Measurements from ENCODE around the gene DBF4. TPM values are rescaled to one million over a fixed set of nuclear protein-coding genes. Genes with fewer than 3 reads are reported as not detected.

DBF4 gene
- polyA plus RNA-seq, 1 of the 3 experiments (the other 2 are of a cell fraction), result 7.6 TPM

DNA sequence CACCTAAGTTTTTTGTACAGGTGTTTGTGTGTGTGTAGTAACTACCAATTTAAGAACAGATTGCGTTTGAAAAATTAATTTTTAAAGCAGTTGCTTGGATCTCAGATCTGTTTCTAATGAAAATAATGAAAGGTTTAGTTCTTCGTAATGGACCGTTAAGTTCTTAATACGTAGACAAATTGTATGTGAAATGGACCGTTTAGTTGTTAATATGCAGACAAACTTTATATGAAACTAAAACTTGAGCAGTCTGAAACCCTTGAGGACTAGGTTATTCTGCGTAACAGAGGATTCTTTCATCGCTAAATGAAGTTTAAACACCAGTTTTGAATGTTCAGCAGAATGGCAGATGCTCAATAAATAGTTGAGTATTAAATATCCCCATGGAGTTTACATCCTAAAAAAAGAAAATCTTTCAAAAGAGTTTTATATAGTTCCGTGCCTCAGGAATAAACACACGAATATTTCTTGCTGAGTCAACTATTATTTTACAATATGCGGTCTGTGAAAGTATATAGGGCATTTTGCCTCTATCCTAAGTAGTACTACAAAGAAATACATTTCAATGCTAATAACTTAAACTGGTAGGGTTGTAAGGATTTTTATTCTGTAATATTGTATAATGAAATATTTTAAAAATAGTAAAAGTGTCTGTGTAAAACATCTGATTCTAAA is 1.2 kb downstream of the DBF4 start:
- POLR2A ChIA-PET, result no interaction called here
- no peaks in the 10 kb centered on the region; the same call in 1 of the 2 replicates for H3K9me3 ChIP-seq
- peak overlapping the region; percentile 92 for H3K4me3 ChIP-seq (ENCODE audit: low read depth in 2 of 2, low read length in 1 of 2)
- no peak for TF ChIP-seq GABPA (IDR thresholded peaks at IDR 0.05; ENCODE audit: low read depth)
- TF ChIP-seq, protein P1, sequence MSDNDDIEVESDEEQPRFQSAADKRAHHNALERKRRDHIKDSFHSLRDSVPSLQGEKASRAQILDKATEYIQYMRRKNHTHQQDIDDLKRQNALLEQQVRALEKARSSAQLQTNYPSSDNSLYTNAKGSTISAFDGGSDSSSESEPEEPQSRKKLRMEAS (IDR thresholded peaks at IDR 0.05; ENCODE audit: low read depth), result no peak
- TF ChIP-seq TCF12 (IDR thresholded peaks at IDR 0.05), result no peak
- no peak for TF ChIP-seq RAD21 (IDR thresholded peaks at IDR 0.05; ENCODE audit: low read length)
- no peak for TF ChIP-seq RFX5 (IDR thresholded peaks at IDR 0.05; ENCODE audit: low read length)
- no peak for TF ChIP-seq FOXJ3 (CRISPR knock-in tag; IDR thresholded peaks at IDR 0.05)
- TF ChIP-seq RXRA (IDR thresholded peaks at IDR 0.05; ENCODE audit: borderline replicate concordance, low read depth), result no peak
- TF ChIP-seq FOXM1 (IDR thresholded peaks at IDR 0.05; ENCODE audit: low read depth), result no peak
- TF ChIP-seq, protein P2, sequence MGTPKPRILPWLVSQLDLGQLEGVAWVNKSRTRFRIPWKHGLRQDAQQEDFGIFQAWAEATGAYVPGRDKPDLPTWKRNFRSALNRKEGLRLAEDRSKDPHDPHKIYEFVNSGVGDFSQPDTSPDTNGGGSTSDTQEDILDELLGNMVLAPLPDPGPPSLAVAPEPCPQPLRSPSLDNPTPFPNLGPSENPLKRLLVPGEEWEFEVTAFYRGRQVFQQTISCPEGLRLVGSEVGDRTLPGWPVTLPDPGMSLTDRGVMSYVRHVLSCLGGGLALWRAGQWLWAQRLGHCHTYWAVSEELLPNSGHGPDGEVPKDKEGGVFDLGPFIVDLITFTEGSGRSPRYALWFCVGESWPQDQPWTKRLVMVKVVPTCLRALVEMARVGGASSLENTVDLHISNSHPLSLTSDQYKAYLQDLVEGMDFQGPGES (IDR thresholded peaks at IDR 0.05; ENCODE audit: low read depth, low read length), result no peak
- TF ChIP-seq, protein P3, sequence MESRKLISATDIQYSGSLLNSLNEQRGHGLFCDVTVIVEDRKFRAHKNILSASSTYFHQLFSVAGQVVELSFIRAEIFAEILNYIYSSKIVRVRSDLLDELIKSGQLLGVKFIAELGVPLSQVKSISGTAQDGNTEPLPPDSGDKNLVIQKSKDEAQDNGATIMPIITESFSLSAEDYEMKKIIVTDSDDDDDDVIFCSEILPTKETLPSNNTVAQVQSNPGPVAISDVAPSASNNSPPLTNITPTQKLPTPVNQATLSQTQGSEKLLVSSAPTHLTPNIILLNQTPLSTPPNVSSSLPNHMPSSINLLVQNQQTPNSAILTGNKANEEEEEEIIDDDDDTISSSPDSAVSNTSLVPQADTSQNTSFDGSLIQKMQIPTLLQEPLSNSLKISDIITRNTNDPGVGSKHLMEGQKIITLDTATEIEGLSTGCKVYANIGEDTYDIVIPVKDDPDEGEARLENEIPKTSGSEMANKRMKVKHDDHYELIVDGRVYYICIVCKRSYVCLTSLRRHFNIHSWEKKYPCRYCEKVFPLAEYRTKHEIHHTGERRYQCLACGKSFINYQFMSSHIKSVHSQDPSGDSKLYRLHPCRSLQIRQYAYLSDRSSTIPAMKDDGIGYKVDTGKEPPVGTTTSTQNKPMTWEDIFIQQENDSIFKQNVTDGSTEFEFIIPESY (IDR thresholded peaks at IDR 0.05; ENCODE audit: borderline replicate concordance, low read depth), result no peak
- TF ChIP-seq GATA2 (CRISPR knock-in tag; IDR thresholded peaks at IDR 0.05), result no peak
- TF ChIP-seq FOSL2 (IDR thresholded peaks at IDR 0.05; ENCODE audit: borderline replicate concordance, low read depth), result no peak
- no peak for TF ChIP-seq TAF1 (IDR thresholded peaks at IDR 0.05; ENCODE audit: borderline replicate concordance, low read depth, low read length)
- 11% methylated on average over 10 of the region's 10 CpGs for WGBS (ENCODE audit: low lambda C conversion rate)
- DNase-seq, result no peak
- CTCF ChIA-PET, result interaction anchor here (1.2 to 1.3 kb wide), 2 partner anchors 80 to 461 kb away, joined by 3 read pairs; no protein-coding TSS in a partner anchor
- peaks cover 0 to 13% of the 10 kb centered on the region in 2 experiments; a peak in 1 of 4 replicates for H3K4me1 ChIP-seq (ENCODE audit: control insufficient read depth in 1 of 2, insufficient read depth in 2 of 2, low read depth in 1 of 2, low read length in 1 of 2)
- H3F3A ChIP-seq (replicated peaks; ENCODE audit: insufficient read depth), result peaks cover 18% of the 10 kb centered on the region
- H3K27me3 ChIP-seq (ENCODE audit: insufficient read depth), result no peaks in the 10 kb centered on the region
- H2AFZ ChIP-seq (ENCODE audit: low read depth), result peak overlapping the region; percentile 96
- H3K36me3 ChIP-seq (replicated peaks in 1 of 2; ENCODE audit: control insufficient read depth in 1 of 2, insufficient read depth in 2 of 2, low read length in 1 of 2), result peaks cover 17 to 25% of the 10 kb centered on the region in 2 experiments
- peak overlapping the region; percentile 83 for H3K9ac ChIP-seq
- no peaks in the 10 kb centered on the region for H3K9me2 ChIP-seq
- H3K4me2 ChIP-seq, result peak overlapping the region; percentile 74
- H3K79me2 ChIP-seq (ENCODE audit: insufficient read depth), result peaks cover 90% of the 10 kb centered on the region
- no peaks in the 10 kb centered on the region for H4K20me1 ChIP-seq (ENCODE audit: insufficient read depth)
- peak overlapping the region; percentile 85 to 95 for H3K27ac ChIP-seq (ENCODE audit: low read depth in 2 of 2, low read length in 1 of 2)
